ENCODE results near the gene ORC4.

GRCh38 chr2:147886136-147886535, 134.4 kb downstream of the ORC4 start:
- TF ChIP-seq CTCF (IDR thresholded peaks at IDR 0.05) (no peak), POLR2A (IDR thresholded peaks at IDR 0.05; ENCODE audit: low read depth) (no peak)
